Caco-2 (cell line): ENCODE data around the gene CLMN. TPM values are rescaled to one million over a fixed set of nuclear protein-coding genes. Genes with fewer than 3 reads are reported as not detected.
"Not testable (repeated sequence)": the region's sequence is repeated elsewhere in the genome, so short reads cannot be mapped to it uniquely, and the experiment has no call there.

Experiments
- BruUV-seq: library from RNA; stranded (reverse); fragments of 400-500 nt; replicated peaks from 2 replicates; lab custom pipeline; 2021; lab: Mats Ljungman, UMichigan
- CTCF ChIA-PET: fragments of 300-600 bp; sonication (Branson Sonifier 250); formaldehyde crosslinking; loops from one replicate; lab custom pipeline; 2022; ENCODE audit warnings: antibody characterized with exemption; lab: Charles Lee
- POLR2A ChIA-PET: fragments of 300-600 bp; sonication (Branson Sonifier 250); formaldehyde crosslinking; loops from one replicate; lab custom pipeline; 2022; ENCODE audit warnings: antibody characterized with exemption; lab: Charles Lee
- DNase-seq, 2 experiments: peaks; one replicate each; pipeline versions ENCODE4 v3.0.0 to v3.0.0-alpha.2; 2020 to 2022
- H3K27me3 ChIP-seq: replicated peaks from 2 replicates; pipeline ENCODE4 v1.6.0; 2011; ENCODE audit warnings: low read length; ENCODE audit not compliant: control insufficient read depth, insufficient read depth
- H3K36me3 ChIP-seq: 2 replicates; pipeline ENCODE4 v1.5.1; 2011; ENCODE audit warnings: low read length; ENCODE audit not compliant: control insufficient read depth, insufficient read depth
- H3K4me1 ChIP-seq: fragments of 250-450 bp; sonication (Bioruptor Pico); 2 replicates; pipeline ENCODE4 v1.5.1; 2020; ENCODE audit warnings: mild to moderate bottlenecking
- H3K4me3 ChIP-seq: 2 replicates; pipeline ENCODE4 v1.5.1; 2011; ENCODE audit warnings: low read depth, mild to moderate bottlenecking, control low read depth, low read length
- H3K9me3 ChIP-seq: fragments of 250-450 bp; sonication (Bioruptor Pico); 2 replicates; pipeline ENCODE4 v1.5.1; 2020; ENCODE audit warnings: mild to moderate bottlenecking, moderate library complexity
- H3K27ac Mint-ChIP-seq: one replicate; pipeline ENCODE4 v1.8.0; 2022; ENCODE audit warnings: mixed read lengths; ENCODE audit not compliant: unreplicated experiment
- H3K27me3 Mint-ChIP-seq: one replicate; pipeline ENCODE4 v1.8.0; 2022; ENCODE audit warnings: mixed read lengths; ENCODE audit not compliant: insufficient read depth, unreplicated experiment
- H3K36me3 Mint-ChIP-seq: one replicate; pipeline ENCODE4 v1.8.0; 2022; ENCODE audit warnings: mild to moderate bottlenecking, mixed read lengths; ENCODE audit not compliant: insufficient read depth, unreplicated experiment
- H3K4me1 Mint-ChIP-seq: one replicate; pipeline ENCODE4 v1.8.0; 2022; ENCODE audit warnings: low read depth, mixed read lengths; ENCODE audit not compliant: unreplicated experiment
- H3K4me3 Mint-ChIP-seq: one replicate; pipeline ENCODE4 v1.8.0; 2022; ENCODE audit warnings: mild to moderate bottlenecking, moderate library complexity, mixed read lengths; ENCODE audit not compliant: unreplicated experiment
- H3K9me3 Mint-ChIP-seq: one replicate; pipeline ENCODE4 v1.8.0; 2022; ENCODE audit warnings: mixed read lengths; ENCODE audit not compliant: unreplicated experiment
- CTCF ChIP-seq, 2 experiments: fragments of 200-600 bp in 1 of 2; IDR thresholded peaks; 1 replicate in 1 of 2; 2 replicates in 1 of 2; pipeline versions ENCODE4 v1.5.1 to v1.8.0; 2011 to 2022; ENCODE audit warnings: antibody characterized with exemption in 1 of 2, control low read depth in 1 of 2, inconsistent platforms in 1 of 2, low read depth in 1 of 2, low read length in 1 of 2, mild to moderate bottlenecking in 1 of 2, moderate library complexity in 1 of 2; ENCODE audit not compliant: insufficient read depth in 1 of 2, severe bottlenecking in 1 of 2, unreplicated experiment in 1 of 2
- intact Hi-C: fragments of 100-400 bp; cut with micrococcal nuclease; formaldehyde crosslinking; loops from one replicate; pipeline ENCODE4 v1.10.0; 2022; ENCODE audit not compliant: unreplicated experiment
- total RNA-seq: library from RNA; stranded (reverse); gene quantifications from 2 replicates; pipeline ENCODE4 v1.2.3, GENCODE V29; 2022

The CLMN gene
- total RNA-seq, 1 experiment from 2014 or later = 6.7 TPM

GRCh38 chr14:95182379-95182778 lies 137.3 kb downstream of the CLMN start:
- TF ChIP-seq CTCF (IDR thresholded peaks at IDR 0.05; ENCODE audit: insufficient read depth in 1 of 2, low read depth in 1 of 2, low read length in 1 of 2, severe bottlenecking in 1 of 2, unreplicated experiment in 1 of 2) = no peak
- no peak for DNase-seq
- BruUV-seq = no TSS peak
- Histone ChIP-seq H3K4me1 (no peaks in the 10 kb centered on the region), H3K36me3 (no peaks in the 10 kb centered on the region), H3K4me3 (no peak overlapping the region), H3K9me3 (no peaks in the 10 kb centered on the region), H3K27me3 (no peaks in the 10 kb centered on the region)
- no peaks in the 10 kb centered on the region for H3K9me3 Mint-ChIP-seq
- peaks cover 9% of the 10 kb centered on the region for H3K36me3 Mint-ChIP-seq
- CTCF ChIA-PET = no interaction called here
- no peak overlapping the region for H3K27ac Mint-ChIP-seq
- POLR2A ChIA-PET = no interaction called here
- no peaks in the 10 kb centered on the region for H3K27me3 Mint-ChIP-seq
- intact Hi-C loops = no loop called here
- H3K4me3 Mint-ChIP-seq = no peak overlapping the region
- no peaks in the 10 kb centered on the region for H3K4me1 Mint-ChIP-seq

DNA sequence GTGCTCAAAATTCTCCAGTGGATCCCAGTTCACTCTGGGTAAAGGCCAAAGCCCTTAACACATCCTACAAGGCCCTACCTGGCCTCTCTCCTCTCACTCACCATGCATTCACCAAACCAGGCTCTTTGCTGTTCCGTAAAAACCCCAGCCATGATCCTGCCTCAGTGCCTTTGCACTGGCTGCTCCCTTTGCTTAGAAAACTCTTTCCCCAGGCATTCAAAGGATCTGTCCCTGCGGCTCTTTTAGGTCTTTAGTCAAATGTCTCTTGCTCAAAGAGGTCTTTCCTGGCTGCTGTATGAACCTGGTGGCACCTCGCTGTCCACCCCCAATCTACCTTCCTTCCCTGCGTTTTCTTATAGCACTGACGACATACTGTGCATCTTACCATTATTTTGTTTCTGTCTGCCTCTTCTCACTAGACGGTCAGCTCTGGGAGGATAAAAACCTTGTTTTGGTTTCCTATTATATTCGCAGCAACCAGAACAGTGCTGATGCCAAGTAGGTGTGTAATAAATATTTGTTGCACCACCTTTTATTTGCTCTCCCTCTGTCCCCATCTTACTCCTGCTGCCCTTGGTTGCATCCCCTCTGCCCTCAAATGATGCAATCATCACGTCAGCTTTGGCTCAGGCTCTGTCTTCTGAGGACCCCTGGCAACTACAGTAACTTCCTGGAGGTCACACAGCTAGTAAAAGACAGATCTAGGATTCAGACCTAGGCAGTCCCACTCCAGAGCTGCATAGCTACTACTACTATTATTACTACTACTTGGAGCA lies 138.6 kb downstream of the CLMN start:
- Mint-ChIP-seq H3K36me3 (peaks cover 4% of the 10 kb centered on the region), H3K4me1 (no peaks in the 10 kb centered on the region), H3K9me3 (no peaks in the 10 kb centered on the region), H3K27ac (no peak overlapping the region), H3K4me3 (no peak overlapping the region), H3K27me3 (no peaks in the 10 kb centered on the region)
- BruUV-seq = no TSS peak
- ChIA-PET CTCF (no interaction called here), POLR2A (no interaction called here)
- no peak for TF ChIP-seq CTCF (IDR thresholded peaks at IDR 0.05; ENCODE audit: insufficient read depth in 1 of 2, low read depth in 1 of 2, low read length in 1 of 2, severe bottlenecking in 1 of 2, unreplicated experiment in 1 of 2)
- no peaks in the 10 kb centered on the region for H3K36me3 ChIP-seq
- H3K9me3 ChIP-seq = no peaks in the 10 kb centered on the region
- no peak overlapping the region for H3K4me3 ChIP-seq
- no peaks in the 10 kb centered on the region for H3K4me1 ChIP-seq
- intact Hi-C loops = no loop called here
- no peaks in the 10 kb centered on the region for H3K27me3 ChIP-seq
- no peak for DNase-seq

DNA sequence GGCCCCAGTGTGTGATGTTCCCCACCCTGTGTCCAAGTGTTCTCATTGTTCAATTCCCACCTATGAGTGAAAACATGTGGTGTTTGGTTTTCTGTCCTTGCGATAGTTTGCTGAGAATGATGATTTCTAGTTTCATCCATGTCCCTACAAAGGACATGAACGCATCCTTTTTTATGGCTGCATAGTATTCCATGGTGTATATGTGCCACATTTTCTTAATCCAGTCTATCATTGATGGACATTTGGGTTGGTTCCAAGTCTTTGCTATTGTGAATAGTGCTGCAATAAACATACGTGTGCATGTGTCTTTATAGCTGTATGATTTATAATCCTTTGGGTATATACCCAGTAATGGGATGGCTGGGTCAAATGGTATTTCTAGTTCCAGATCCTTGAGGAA lies 144.0 kb downstream of the CLMN start:
- H3K27me3 ChIP-seq, intact Hi-C loops, BruUV-seq, H3K4me1 Mint-ChIP-seq, H3K27ac Mint-ChIP-seq, H3K4me3 ChIP-seq, H3K27me3 Mint-ChIP-seq, H3K36me3 Mint-ChIP-seq, H3K4me3 Mint-ChIP-seq, H3K4me1 ChIP-seq, H3K9me3 Mint-ChIP-seq, H3K36me3 ChIP-seq, POLR2A ChIA-PET, CTCF ChIA-PET, DNase-seq, H3K9me3 ChIP-seq: not testable (repeated sequence)
